H1 (cell line): ENCODE data around the gene KCNK7. TPM values are rescaled to one million over a fixed set of nuclear protein-coding genes. Genes with fewer than 3 reads are reported as not detected.

ENCODE experiments used
- CREB1 ChIP-seq: IDR thresholded peaks from 2 replicates; pipeline ENCODE4 v1.6.1; 2012; ENCODE audit warnings: inconsistent platforms
- NRF1 ChIP-seq: IDR thresholded peaks from 2 replicates; pipeline ENCODE4 v1.6.1; 2011; ENCODE audit warnings: mild to moderate bottlenecking, low read depth, low read length, improper control_type of control experiment
- PHF8 ChIP-seq: fragments of 200-600 bp; sonication (generic); conservative IDR thresholded peaks from 2 replicates; pipeline ENCODE4 v1.7.1; 2012; ENCODE audit warnings: low read depth, mild to moderate bottlenecking, inconsistent platforms, low read length, moderate library complexity
- SRF ChIP-seq: IDR thresholded peaks from 2 replicates; pipeline ENCODE4 v1.6.1; 2011; ENCODE audit warnings: mild to moderate bottlenecking, low read depth, low read length, moderate library complexity
- polyA plus RNA-seq, 7 experiments: library from polyadenylated mRNA; depleted of rRNA in 3 of 7; stranded (reverse) in 5 of 7; unstranded in 2 of 7; fragments of >200 nt in 5 of 7; fragments of 200-250 nt in 2 of 7; gene quantifications; 1 replicate in 5 of 7; 2 replicates in 1 of 7; 4 replicates in 1 of 7; pipeline versions ENCODE4 v1.2.1 to v1.2.3, GENCODE V29; 2011 to 2013; ENCODE audit warnings: missing spikeins in 2 of 7, mixed read lengths in 2 of 7
- total RNA-seq: library from RNA; stranded (reverse); fragmentation: NEBNext Ultra II Directional; extraction: Animal tissue kit (Norgen Biotek cat#: 25700); gene quantifications from 2 replicates; pipeline ENCODE4 v1.2.1, GENCODE V29; 2021

The KCNK7 gene
- total and polyA plus RNA-seq, 2 of the 8 experiments (the other 6 are each of a cell fraction or from before 2014, with no cell fraction given) = 0.74 to 1.0 TPM

DNA sequence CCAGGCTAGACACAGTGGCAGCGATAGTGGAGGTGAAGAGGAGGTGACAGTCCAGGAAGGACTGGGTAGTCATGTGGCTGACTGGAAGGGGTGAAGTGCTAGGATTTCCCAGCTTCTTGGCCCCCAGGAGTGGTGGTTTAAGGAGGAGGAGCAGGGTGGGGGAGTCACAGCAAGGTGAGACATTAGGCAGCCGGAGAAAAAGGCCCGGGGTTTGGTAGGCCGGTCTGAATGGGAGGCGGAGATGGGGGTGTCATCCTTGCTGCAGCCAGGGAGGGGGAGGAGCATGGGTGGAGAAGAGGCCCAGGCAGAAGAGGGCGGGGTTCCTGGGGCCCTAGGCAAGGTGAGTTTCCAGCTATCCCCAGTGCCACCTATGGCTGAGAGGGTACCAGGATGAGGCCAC, 48.4 kb upstream of the KCNK7 start (continued):
- TF ChIP-seq NRF1 (no peak), SRF (no peak), CREB1 (no peak), PHF8 (no peak)
